MCF 10A (cell line): Measurements from ENCODE around the gene FNDC7. TPM values are rescaled to one million over a fixed set of nuclear protein-coding genes. Genes with fewer than 3 reads are reported as not detected.

Source experiments
- BruUV-seq: library from RNA; stranded (reverse); fragments of 400-500 nt; replicated peaks from 2 replicates; lab custom pipeline; 2021; lab: Mats Ljungman, UMichigan
- CTCF ChIA-PET: fragments of 300-600 bp; sonication (Branson Sonifier 250); formaldehyde crosslinking; extraction: SDS; loops from one replicate; lab custom pipeline; 2021; ENCODE audit warnings: antibody characterized with exemption, inconsistent platforms; lab: Yijun Ruan, JAX
- POLR2A ChIA-PET: fragments of 300-600, 350-650 bp; sonication (Branson Sonifier 250); formaldehyde crosslinking; extraction: SDS; loops from one replicate; lab custom pipeline; 2020; ENCODE audit warnings: antibody characterized with exemption, inconsistent platforms; lab: Yijun Ruan, JAX
- DNase-seq: peaks from one replicate; pipeline ENCODE4 v3.0.0-alpha.2; 2018; ENCODE audit not compliant: unreplicated experiment
- H3K27ac Mint-ChIP-seq: one replicate; pipeline ENCODE4 v1.8.0; 2022; ENCODE audit warnings: mild to moderate bottlenecking, low read depth, mixed read lengths; ENCODE audit not compliant: unreplicated experiment
- H3K27me3 Mint-ChIP-seq: one replicate; pipeline ENCODE4 v1.8.0; 2022; ENCODE audit warnings: mixed read lengths; ENCODE audit not compliant: insufficient read depth, unreplicated experiment
- H3K36me3 Mint-ChIP-seq: one replicate; pipeline ENCODE4 v1.8.0; 2022; ENCODE audit warnings: mild to moderate bottlenecking, moderate library complexity, mixed read lengths; ENCODE audit not compliant: insufficient read depth, unreplicated experiment
- H3K4me1 Mint-ChIP-seq: one replicate; pipeline ENCODE4 v1.8.0; 2022; ENCODE audit warnings: mixed read lengths; ENCODE audit not compliant: insufficient read depth, unreplicated experiment
- H3K4me3 Mint-ChIP-seq: one replicate; pipeline ENCODE4 v1.8.0; 2022; ENCODE audit warnings: mild to moderate bottlenecking, moderate library complexity, mixed read lengths; ENCODE audit not compliant: unreplicated experiment
- H3K9me3 Mint-ChIP-seq: one replicate; pipeline ENCODE4 v1.8.0; 2022; ENCODE audit warnings: mixed read lengths; ENCODE audit not compliant: unreplicated experiment
- CTCF ChIP-seq: fragments of 200-600 bp; IDR thresholded peaks from one replicate; pipeline ENCODE4 v1.8.0; 2022; ENCODE audit warnings: antibody characterized with exemption, mild to moderate bottlenecking; ENCODE audit not compliant: unreplicated experiment
- intact Hi-C: fragments of 100-400 bp; cut with micrococcal nuclease; formaldehyde crosslinking; loops from 2 replicates; pipeline ENCODE4 v1.14.1; 2022
- total RNA-seq: library from RNA; stranded (reverse); gene quantifications from 2 replicates; pipeline ENCODE4 v1.2.3, GENCODE V29; 2022

FNDC7 gene
- total RNA-seq, 1 experiment from 2014 or later, result not detected

GRCh38 chr1:108745980-108746381 is 33.3 kb downstream of the FNDC7 start:
- DNase-seq, result no peak
- POLR2A ChIA-PET, result interaction anchor here (0.7 to 2.5 kb wide), 3 partner anchors 10 to 54 kb away, joined by 4 to 15 read pairs (median 11); partner anchors contain the start of gene PRPF38B
- Mint-ChIP-seq H3K27ac (peak overlapping the region; percentile 98), H3K4me1 (peaks cover 12% of the 10 kb centered on the region), H3K9me3 (no peaks in the 10 kb centered on the region), H3K36me3 (peaks cover 11% of the 10 kb centered on the region), H3K4me3 (peak overlapping the region; percentile 92), H3K27me3 (no peaks in the 10 kb centered on the region)
- intact Hi-C loops, result loop anchor here (1.0 to 5.0 kb wide), 7 partner anchors 25 to 233 kb away; partner anchors contain the start of gene PRPF38B
- BruUV-seq, result no TSS peak
- CTCF ChIA-PET, result interaction anchor here (0.7 to 1.9 kb wide), 5 partner anchors 39 to 52 kb away, joined by 3 to 9 read pairs (median 3); no protein-coding TSS in a partner anchor
- no peak for TF ChIP-seq CTCF

GRCh38 chr1:108746382-108747170 is 33.9 kb downstream of the FNDC7 start, which contains the start of gene STXBP3:
Gene STXBP3, plus strand, starts transcription at chr1:108746674. Its CDS starts 64 bp downstream, at chr1:108746738.
- ChIA-PET POLR2A (interaction anchor here (0.8 to 5.4 kb wide), 16 partner anchors 10 to 155 kb away, joined by 3 to 99 read pairs (median 4); partner anchors contain the start of gene PRPF38B), CTCF (interaction anchor here (0.6 to 1.9 kb wide), 5 partner anchors 18 to 595 kb away, joined by 3 to 9 read pairs (median 3); no protein-coding TSS in a partner anchor)
- H3K27me3 Mint-ChIP-seq, result no peaks in the 10 kb centered on the region
- peaks cover 11% of the 10 kb centered on the region for H3K36me3 Mint-ChIP-seq
- no TSS peak for BruUV-seq
- peak within 1 kb of the TSS; percentile 92 for H3K4me3 Mint-ChIP-seq
- peaks cover 12% of the 10 kb centered on the region for H3K4me1 Mint-ChIP-seq
- peak; percentile 97 for DNase-seq
- no peaks in the 10 kb centered on the region for H3K9me3 Mint-ChIP-seq
- intact Hi-C loops, result loop anchor here (1.0 to 5.0 kb wide), 7 partner anchors 25 to 234 kb away; partner anchors contain the start of gene PRPF38B
- peak; percentile 89 for TF ChIP-seq CTCF
- peak within 1 kb of the TSS; percentile 98 for H3K27ac Mint-ChIP-seq

GRCh38 chr1:108747171-108747850 is 34.6 kb downstream of the FNDC7 start:
- H3K36me3 Mint-ChIP-seq, result peaks cover 11% of the 10 kb centered on the region
- peak overlapping the region; percentile 98 for H3K27ac Mint-ChIP-seq
- intact Hi-C loops, result loop anchor here (2.0 to 5.0 kb wide), 3 partner anchors 80 to 235 kb away; no protein-coding TSS in a partner anchor
- BruUV-seq, result TSS peak; percentile 67
- H3K4me3 Mint-ChIP-seq, result peak overlapping the region; percentile 92
- no peaks in the 10 kb centered on the region for H3K9me3 Mint-ChIP-seq
- peaks cover 12% of the 10 kb centered on the region for H3K4me1 Mint-ChIP-seq
- ChIA-PET CTCF (interaction anchor here (0.5 to 0.9 kb wide), 5 partner anchors 19 to 169 kb away, joined by 3 to 4 read pairs (median 3); no protein-coding TSS in a partner anchor), POLR2A (interaction anchor here (0.7 to 5.4 kb wide), 17 partner anchors 10 to 1387 kb away, joined by 3 to 99 read pairs (median 3); partner anchors contain the start of gene PRPF38B)
- H3K27me3 Mint-ChIP-seq, result no peaks in the 10 kb centered on the region
- DNase-seq, result peak; percentile 87
- TF ChIP-seq CTCF, result no peak
